ENCODE measurements around the gene EPB42. TPM values are rescaled to one million over a fixed set of nuclear protein-coding genes. Genes with fewer than 3 reads are reported as not detected.
A peak's percentile ranks its signal among the peaks of the same experiment; 100 is the strongest.

The EPB42 gene
- total RNA-seq, 6 experiments from 2014 or later = 0.20 to 3.4 (median 0.64) TPM; not detected in 3

DNA sequence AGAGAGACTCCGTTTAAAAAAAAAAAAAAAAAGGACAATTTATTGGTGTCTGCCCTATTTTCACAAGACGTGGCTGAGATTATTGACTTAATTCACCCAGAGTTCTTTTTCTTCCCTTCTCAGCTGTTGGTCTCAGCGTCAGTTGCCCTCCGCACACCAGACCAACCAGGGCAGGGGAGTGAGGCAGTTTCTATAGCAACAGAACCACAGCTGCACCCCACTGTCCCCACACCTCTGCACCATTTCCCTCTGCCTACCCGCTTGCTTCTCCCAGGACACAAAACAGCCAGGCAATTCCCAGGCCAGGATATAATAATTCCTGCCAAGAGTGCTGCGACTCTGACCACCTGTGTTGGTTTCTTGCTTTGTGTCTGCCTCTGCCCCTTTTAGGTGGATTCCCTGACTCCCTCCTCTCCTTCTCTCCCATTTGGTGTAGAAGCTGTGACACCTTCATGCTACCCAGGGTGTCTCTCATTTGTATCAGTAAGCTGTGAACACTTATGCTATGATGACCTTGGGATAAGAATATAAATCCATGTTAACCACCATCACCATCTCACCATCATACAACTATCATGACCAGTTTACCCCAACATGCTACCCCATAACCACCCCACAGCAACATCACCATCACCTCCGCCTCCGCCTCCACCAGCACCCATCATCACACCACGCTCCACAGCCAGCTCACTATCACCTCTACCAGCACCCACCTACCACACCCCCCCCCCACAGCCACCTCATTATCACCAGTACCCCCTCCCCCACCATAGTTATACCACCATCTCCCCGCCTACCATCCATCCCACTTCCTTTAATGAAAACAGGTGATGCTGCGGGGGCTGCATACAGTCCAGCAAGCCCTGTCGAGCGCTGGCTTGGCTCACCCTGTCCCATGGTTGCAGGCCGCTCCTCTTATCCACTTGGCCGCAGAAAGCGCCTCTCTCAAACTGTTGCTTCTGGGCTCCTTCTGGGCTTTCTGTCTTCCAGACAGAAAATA is 589 bp downstream of the EPB42 start:
- H3K27me3 ChIP-seq = no peaks in the 10 kb centered on the region
- ATAC-seq (no peak), DNase-seq (no peak)

GRCh38 chr15:43218908-43219706 is 1.7 kb downstream of the EPB42 start:
- DNase-seq = no peak
- no peaks in the 10 kb centered on the region for H3K27me3 ChIP-seq
- H3K27ac ChIP-seq = no peak overlapping the region
- WGBS (ENCODE audit: insufficient coverage, low coverage, low lambda C conversion rate, missing lambda C conversion rate) = 38% methylated on average over 12 of the region's 13 CpGs
- intact Hi-C loops (cut with DNase I) = no loop called here
- TF ChIP-seq, protein P1, sequence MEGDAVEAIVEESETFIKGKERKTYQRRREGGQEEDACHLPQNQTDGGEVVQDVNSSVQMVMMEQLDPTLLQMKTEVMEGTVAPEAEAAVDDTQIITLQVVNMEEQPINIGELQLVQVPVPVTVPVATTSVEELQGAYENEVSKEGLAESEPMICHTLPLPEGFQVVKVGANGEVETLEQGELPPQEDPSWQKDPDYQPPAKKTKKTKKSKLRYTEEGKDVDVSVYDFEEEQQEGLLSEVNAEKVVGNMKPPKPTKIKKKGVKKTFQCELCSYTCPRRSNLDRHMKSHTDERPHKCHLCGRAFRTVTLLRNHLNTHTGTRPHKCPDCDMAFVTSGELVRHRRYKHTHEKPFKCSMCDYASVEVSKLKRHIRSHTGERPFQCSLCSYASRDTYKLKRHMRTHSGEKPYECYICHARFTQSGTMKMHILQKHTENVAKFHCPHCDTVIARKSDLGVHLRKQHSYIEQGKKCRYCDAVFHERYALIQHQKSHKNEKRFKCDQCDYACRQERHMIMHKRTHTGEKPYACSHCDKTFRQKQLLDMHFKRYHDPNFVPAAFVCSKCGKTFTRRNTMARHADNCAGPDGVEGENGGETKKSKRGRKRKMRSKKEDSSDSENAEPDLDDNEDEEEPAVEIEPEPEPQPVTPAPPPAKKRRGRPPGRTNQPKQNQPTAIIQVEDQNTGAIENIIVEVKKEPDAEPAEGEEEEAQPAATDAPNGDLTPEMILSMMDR (IDR thresholded peaks at IDR 0.05) = no peak
- TF ChIP-seq POLR2A (IDR thresholded peaks at IDR 0.05) = no peak
- H3K36me3 ChIP-seq = no peaks in the 10 kb centered on the region
- ATAC-seq = no peak
- no peaks in the 10 kb centered on the region for H3K9me3 ChIP-seq
- H3K4me1 ChIP-seq = no peaks in the 10 kb centered on the region
- H3K4me3 ChIP-seq = no peak overlapping the region

More for the DNA sequence above, 589 bp downstream of the EPB42 start:
- Histone ChIP-seq H3K27ac (no peak overlapping the region), H3K9me3 (no peaks in the 10 kb centered on the region), H3K4me1 (no peaks in the 10 kb centered on the region), H3K36me3 (no peaks in the 10 kb centered on the region), H3K4me3 (no peak overlapping the region)
- TF ChIP-seq, protein P1 (IDR thresholded peaks at IDR 0.05) = no peak
- TF ChIP-seq POLR2A (IDR thresholded peaks at IDR 0.05) = no peak
- 79% methylated on average over 16 of the region's 16 CpGs for WGBS (ENCODE audit: insufficient coverage, low coverage, low lambda C conversion rate, missing lambda C conversion rate)
- intact Hi-C loops (cut with DNase I) = no loop called here

DNA sequence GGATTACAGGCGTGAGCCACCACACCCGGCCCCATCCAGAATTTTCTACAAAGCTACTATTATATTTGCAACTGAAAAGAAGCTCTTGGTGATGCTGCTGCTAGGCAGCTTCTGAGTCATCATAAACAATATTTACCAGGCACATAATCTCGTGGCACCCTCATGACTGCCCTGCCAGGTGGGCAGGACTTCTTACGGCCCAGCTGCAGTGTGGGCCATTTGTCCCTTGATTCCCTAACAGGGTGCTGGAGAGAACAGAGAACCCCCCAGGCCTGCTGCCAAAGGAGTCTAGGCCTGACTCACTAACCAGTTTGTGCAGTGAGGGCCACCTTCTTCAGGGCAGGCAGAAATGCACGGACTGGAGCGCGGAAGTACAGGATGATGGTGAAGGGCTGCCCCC is 4.9 kb downstream of the EPB42 start:
- TF ChIP-seq POLR2A (IDR thresholded peaks at IDR 0.05) = no peak
- TF ChIP-seq, protein P1 (IDR thresholded peaks at IDR 0.05) = no peak
- 77% methylated on average over 5 of the region's 7 CpGs for WGBS (ENCODE audit: insufficient coverage, low coverage, low lambda C conversion rate, missing lambda C conversion rate)
- H3K36me3 ChIP-seq = no peaks in the 10 kb centered on the region
- H3K9me3 ChIP-seq = no peaks in the 10 kb centered on the region
- H3K4me1 ChIP-seq = no peaks in the 10 kb centered on the region
- no peaks in the 10 kb centered on the region for H3K27me3 ChIP-seq
- ATAC-seq (no peak), DNase-seq (peak in 1 of 3 donors; percentile 32)
- intact Hi-C loops (cut with DNase I) = no loop called here
- H3K4me3 ChIP-seq = no peak overlapping the region
- H3K27ac ChIP-seq = no peak overlapping the region

DNA sequence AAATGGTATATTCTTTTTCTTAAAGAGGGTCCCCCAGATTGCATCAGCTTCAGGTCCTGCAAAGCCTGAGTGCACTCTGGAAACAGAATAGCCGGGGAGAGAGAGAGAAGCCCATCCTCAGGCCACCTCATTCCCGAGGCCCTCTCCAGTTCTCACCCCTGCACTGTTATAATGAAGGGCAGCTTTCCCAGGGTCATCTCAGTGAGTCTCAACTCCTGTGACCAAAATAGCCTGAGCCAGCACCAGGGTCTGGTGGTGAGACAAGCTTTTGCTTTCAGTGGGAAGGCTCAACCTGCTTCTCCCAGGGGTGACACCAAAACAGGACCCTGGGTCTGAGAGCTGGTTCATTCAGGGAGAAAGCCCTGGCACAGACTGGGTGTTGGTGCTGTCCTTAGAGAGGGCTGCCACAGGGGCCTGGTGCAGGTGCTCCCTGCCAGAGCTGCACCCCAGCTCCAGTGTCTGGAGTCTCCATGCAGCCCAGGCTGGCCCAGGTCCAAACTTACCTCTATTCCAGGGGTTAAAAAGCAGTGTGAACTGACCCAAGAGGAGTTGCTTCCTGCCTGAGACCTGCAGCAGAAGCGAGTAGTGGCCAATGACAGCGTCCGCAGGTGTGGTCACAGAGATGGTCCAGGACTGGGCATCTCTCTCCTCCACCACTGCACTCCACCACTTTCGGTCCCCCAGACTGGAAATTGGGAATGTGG is 6.1 kb downstream of the EPB42 start:
- no peaks in the 10 kb centered on the region for H3K36me3 ChIP-seq
- H3K27me3 ChIP-seq = no peaks in the 10 kb centered on the region
- WGBS (ENCODE audit: insufficient coverage, low coverage, low lambda C conversion rate, missing lambda C conversion rate) = 80% methylated on average over 1 of the region's 6 CpGs
- no peak overlapping the region for H3K27ac ChIP-seq
- intact Hi-C loops (cut with DNase I) = no loop called here
- no peak for TF ChIP-seq POLR2A (IDR thresholded peaks at IDR 0.05)
- TF ChIP-seq, protein P1 (IDR thresholded peaks at IDR 0.05) = no peak
- H3K4me3 ChIP-seq = no peak overlapping the region
- ATAC-seq (no peak), DNase-seq (peak in 1 of 3 donors; percentile 37)
- no peaks in the 10 kb centered on the region for H3K4me1 ChIP-seq
- no peaks in the 10 kb centered on the region for H3K9me3 ChIP-seq

All from right lobe of liver (tissue), 6 donors.